Activated CD4-positive, alpha-beta T cell treated with anti-CD3 and anti-CD28 coated beads, Interleukin-2, Interleukin-4, amounts not matched to agents 100 ng/mL and 50 ng/mL, durations not matched to agents 16 hours and 8 hours (primary cell): Measurements from ENCODE around the gene GAD1.

Source experiments
- DNase-seq: peaks from one replicate; pipeline ENCODE4 v3.0.0-alpha.2; 2020; ENCODE audit warnings: low spot score

GAD1 gene

GRCh38 chr2:170896622-170897021, 79.9 kb downstream of the GAD1 start:
- DNase-seq: no peak

DNA sequence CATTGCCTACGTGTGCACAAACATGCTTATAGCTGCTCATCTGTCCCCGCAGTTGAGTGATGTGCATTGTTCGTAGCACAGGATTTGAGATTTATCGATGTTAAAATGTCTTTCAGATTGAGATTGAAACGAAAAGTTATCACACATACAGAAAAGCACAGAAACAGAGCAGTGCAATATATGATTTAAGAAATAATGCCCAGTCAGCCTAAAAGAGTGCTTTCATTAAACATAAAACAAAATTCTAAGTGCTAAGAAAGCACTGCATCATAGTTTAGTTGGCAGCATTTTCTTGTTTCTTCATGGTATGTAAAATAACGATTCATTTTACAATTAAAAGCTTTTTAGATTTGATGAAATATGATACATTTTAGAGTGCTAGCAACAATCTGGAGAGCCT, 80.4 kb downstream of the GAD1 start:
- DNase-seq: no peak

DNA sequence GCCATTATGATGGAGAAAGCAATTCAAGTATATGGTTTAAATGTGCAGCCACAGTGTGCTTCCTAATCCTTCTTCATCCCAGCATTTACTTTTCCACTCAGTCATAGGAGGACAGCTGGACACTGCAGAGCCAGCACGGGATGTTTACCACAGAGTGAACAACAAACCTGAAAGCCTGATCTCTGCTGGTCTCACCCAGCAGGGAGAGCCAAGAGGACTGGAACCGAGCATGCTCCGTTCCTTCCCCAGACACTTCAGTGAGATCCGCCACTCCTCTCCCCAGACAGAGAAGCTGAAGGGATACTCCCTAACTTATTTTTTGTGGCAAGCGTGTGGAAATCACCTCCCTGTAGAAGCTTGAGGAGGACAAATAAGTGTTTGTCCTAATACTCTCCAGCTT, 89.2 kb downstream of the GAD1 start:
- DNase-seq: no peak
